Ovary (tissue), 10 donors: ENCODE measurements around the gene PCDH15. TPM values are rescaled to one million over a fixed set of nuclear protein-coding genes. Genes with fewer than 3 reads are reported as not detected.

ENCODE experiments used
- DNase-seq, 5 donors: peaks; one replicate each; pipeline ENCODE4 v3.0.0-alpha.2; 2019 to 2020
- H3K27ac ChIP-seq, 2 donors: fragments of 200-600 bp; one replicate each; pipeline versions ENCODE4 v1.5.1 to v1.8.0; 2019 to 2022
- H3K27me3 ChIP-seq: fragments of 200-600 bp; one replicate; pipeline ENCODE4 v1.8.0; 2022
- H3K36me3 ChIP-seq: fragments of 200-600 bp; sonication (generic); one replicate; pipeline ENCODE4 v1.5.1; 2019
- H3K4me1 ChIP-seq: one replicate; pipeline ENCODE4 v1.8.1; 2013; ENCODE audit warnings: mild to moderate bottlenecking, moderate library complexity; ENCODE audit not compliant: insufficient read depth
- H3K4me3 ChIP-seq: fragments of 200-600 bp; sonication (generic); one replicate; pipeline ENCODE4 v1.5.1; 2017
- H3K9me3 ChIP-seq, 2 donors: fragments of 200-600 bp in 1 of 2; sonication (generic) in 1 of 2; one replicate each; pipeline versions ENCODE4 v1.5.1 to v1.8.1; 2013 to 2019; ENCODE audit warnings: mild to moderate bottlenecking in 1 of 2, moderate library complexity in 1 of 2
- EP300 ChIP-seq: sonication (generic); formaldehyde crosslinking; IDR thresholded peaks from one replicate; pipeline ENCODE4 v1.6.1; 2017; ENCODE audit warnings: antibody characterized with exemption
- POLR2A ChIP-seq: fragments of 450-650 bp; IDR thresholded peaks from one replicate; pipeline ENCODE4 v1.6.1; 2017; ENCODE audit warnings: antibody characterized with exemption, mild to moderate bottlenecking, moderate library complexity
- WGBS, 3 donors: extraction: QIAGEN DNeasy Blood & Tissue Kit in 1 of 3; methylation state at CpG; one replicate each; pipeline versions ENCODE4 v1.1.5 to v1.1.7; 2013 to 2017; 5-methylcytosine and 5-hydroxymethylcytosine counted together
- intact Hi-C, 4 donors: fragments of 100-400 bp; cut with DNase I; formaldehyde crosslinking; loops; one replicate each; pipeline versions ENCODE4 v1.11.0 to v1.15.1; 2022 to 2023
- long read RNA-seq, 3 donors: library from polyadenylated mRNA in 2 of 3; unstranded in 2 of 3; transcript quantifications; one replicate each; pipeline ENCODE4 v2.0.0 and lab custom pipeline, GENCODE V29; 2021 to 2026
- polyA plus RNA-seq, 2 donors: library from polyadenylated mRNA; stranded (reverse); fragments of 200-250 nt in 1 of 2; fragments of 350-450 nt in 1 of 2; fragmentation: Illumina TruSeq in 1 of 2; extraction: RNeasy Lipid Tissue Mini Kit (QIAGEN cat#74804) in 1 of 2; gene quantifications; one replicate each; pipeline ENCODE4 v1.2.3, GENCODE V29; 2013 to 2014
- total RNA-seq, 7 donors: library from RNA; depleted of rRNA in 2 of 7; stranded (reverse); fragments of >200 nt in 2 of 7; fragmentation: NEBNext Ultra II Directional in 3 of 7; extraction: Animal tissue kit (Norgen Biotek cat#: 25700) in 3 of 7; gene quantifications; one replicate each; pipeline versions ENCODE4 v1.1.0 to v1.2.4, GENCODE V29; 2016 to 2023
- TF ChIP-seq, protein P1 (sequence below), 3 donors: fragments of 450-650 bp in 2 of 3; fragments of 200-600 bp in 1 of 3; IDR thresholded peaks; one replicate each; pipeline versions ENCODE4 v1.5.1 to v1.8.0; 2016 to 2022; ENCODE audit warnings: antibody characterized with exemption in 3 of 3, mild to moderate bottlenecking in 1 of 3
- donor health status: DM: no; HTN: no; CAD: no; lungs with moderate emphysema.
- donor health status: DM: no; HTN: no; CAD: no.
- donor health status: Bipolar disorder and iron deficiency.
- donor health status: DM: yes; HTN: yes; CAD: no.
- donor health status: DM: no; HTN: no; CAD: no.
- donor health status: DM: yes; HTN: yes; CAD: no.

The PCDH15 gene
- total RNA-seq (under 1 TPM in 1 of 7 donors, not detected in 6; 0.34 TPM), polyA plus RNA-seq (under 1 TPM in 1 of 2 donors, not detected in 1; 0.02 TPM)
- long read RNA-seq, donor 1, result 0 reads
- long read RNA-seq, donor 2, result 0 reads
- long read RNA-seq, donor 3, result 0 reads

DNA sequence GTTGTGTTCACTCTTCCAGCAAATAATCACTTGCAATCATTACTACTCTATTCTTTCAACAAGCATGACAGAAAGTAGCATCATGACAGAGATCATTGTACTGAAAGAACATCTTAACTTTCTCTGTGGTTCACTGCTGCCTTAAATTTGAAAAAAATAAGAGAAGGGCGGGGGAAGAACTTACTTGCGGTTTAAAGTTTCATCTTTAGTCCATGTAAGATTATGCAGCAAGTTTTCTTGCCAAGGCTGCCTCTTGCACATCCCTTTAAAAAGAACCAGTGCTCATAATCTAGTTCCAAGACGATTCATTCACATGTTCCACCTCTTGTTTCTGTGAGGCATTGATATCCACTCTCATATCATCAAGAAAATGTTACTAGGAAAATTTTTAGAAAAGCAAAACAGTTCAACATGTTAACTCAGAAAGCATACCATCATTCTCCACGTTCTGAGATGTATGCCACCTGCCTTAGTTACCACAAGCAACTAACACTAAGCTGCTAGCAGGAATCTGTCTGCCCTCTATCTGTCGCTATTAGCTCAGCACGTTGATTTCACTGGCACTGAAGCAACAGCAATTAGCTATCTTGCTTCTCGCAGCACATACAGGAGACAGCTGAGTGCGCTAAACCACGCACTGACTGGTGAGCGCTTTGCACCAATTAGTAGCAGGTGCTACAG, at the start of gene PCDH15:
TSS of gene PCDH15 (minus strand) at position 491 of the 681 bp plus-strand sequence. CDS start 136,969 bp downstream, outside the sequence.
- no peaks in the 10 kb centered on the region for H3K36me3 ChIP-seq
- WGBS, 3 donors, result 2 to 8% (median 3%) methylated on average over 10 of the region's 10 CpGs
- DNase-seq, result no peak
- H3K9me3 ChIP-seq, result no peaks in the 10 kb centered on the region
- H3K27me3 ChIP-seq, result no peaks in the 10 kb centered on the region
- no peaks in the 10 kb centered on the region for H3K4me1 ChIP-seq
- H3K27ac ChIP-seq, result no peak within 1 kb of the TSS
- no peak within 1 kb of the TSS for H3K4me3 ChIP-seq
- intact Hi-C loops, result no loop called here
- no peak for TF ChIP-seq EP300
- no peak for TF ChIP-seq POLR2A
- TF ChIP-seq, protein P1, sequence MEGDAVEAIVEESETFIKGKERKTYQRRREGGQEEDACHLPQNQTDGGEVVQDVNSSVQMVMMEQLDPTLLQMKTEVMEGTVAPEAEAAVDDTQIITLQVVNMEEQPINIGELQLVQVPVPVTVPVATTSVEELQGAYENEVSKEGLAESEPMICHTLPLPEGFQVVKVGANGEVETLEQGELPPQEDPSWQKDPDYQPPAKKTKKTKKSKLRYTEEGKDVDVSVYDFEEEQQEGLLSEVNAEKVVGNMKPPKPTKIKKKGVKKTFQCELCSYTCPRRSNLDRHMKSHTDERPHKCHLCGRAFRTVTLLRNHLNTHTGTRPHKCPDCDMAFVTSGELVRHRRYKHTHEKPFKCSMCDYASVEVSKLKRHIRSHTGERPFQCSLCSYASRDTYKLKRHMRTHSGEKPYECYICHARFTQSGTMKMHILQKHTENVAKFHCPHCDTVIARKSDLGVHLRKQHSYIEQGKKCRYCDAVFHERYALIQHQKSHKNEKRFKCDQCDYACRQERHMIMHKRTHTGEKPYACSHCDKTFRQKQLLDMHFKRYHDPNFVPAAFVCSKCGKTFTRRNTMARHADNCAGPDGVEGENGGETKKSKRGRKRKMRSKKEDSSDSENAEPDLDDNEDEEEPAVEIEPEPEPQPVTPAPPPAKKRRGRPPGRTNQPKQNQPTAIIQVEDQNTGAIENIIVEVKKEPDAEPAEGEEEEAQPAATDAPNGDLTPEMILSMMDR (IDR thresholded peaks at IDR 0.05), result no peak

DNA sequence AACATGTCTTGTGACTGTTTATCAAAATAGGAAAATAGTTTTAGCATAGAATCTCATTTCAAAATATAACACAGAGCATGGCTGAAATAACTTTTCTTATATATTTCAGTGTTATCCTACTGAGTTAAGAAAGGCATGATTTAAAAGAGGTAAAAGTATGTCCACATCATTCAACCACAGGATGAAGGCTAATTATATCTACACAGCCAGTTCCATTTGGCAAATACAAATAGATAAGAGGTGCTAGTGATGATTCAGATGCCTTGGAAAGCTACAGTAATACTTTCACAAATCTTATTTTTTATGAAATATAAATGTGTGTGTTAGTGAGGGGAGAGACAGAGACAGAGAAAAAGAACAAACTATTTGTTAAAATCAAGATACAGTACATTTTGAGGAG, 42.9 kb upstream of the PCDH15 start:
- TF ChIP-seq, protein P1 (IDR thresholded peaks at IDR 0.05), result no peak
- TF ChIP-seq POLR2A (no peak), EP300 (no peak)
- no peaks in the 10 kb centered on the region for H3K27me3 ChIP-seq
- H3K4me1 ChIP-seq, result no peaks in the 10 kb centered on the region
- intact Hi-C loops, result no loop called here
- no peaks in the 10 kb centered on the region for H3K9me3 ChIP-seq
- no peak overlapping the region for H3K4me3 ChIP-seq
- no peaks in the 10 kb centered on the region for H3K36me3 ChIP-seq
- DNase-seq, result no peak
- H3K27ac ChIP-seq, result no peak overlapping the region

DNA sequence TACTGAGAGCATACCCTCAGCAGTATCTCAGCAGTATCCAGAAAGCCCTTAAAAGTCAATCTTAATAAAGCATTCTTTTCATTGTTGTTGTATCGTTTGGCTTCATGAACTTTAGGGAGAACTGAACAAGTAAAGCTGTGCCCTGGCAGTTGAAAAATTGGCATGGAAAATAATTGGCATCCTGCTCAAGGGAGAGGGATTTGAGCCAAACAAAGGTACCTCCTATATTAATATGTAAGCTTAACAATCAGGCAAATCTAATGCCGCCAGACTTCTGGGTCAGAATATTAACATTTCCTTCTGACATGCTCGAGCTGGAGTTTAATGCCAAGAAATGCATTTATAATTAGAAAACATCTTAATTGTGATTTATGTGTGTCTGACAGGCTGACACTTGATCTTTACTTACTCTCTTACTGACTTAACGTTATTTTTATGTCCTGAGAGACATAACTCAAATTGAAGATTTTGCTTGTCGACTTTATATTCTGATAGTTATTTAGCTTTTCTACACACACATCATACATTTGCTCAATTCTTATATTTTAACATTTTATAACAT, 42.1 kb upstream of the PCDH15 start:
- no peak for DNase-seq
- H3K27ac ChIP-seq, result no peak overlapping the region
- WGBS, 3 donors, result 42 to 50% (median 44%) methylated on average over 5 of the region's 5 CpGs
- no peak overlapping the region for H3K4me3 ChIP-seq
- H3K27me3 ChIP-seq, result no peaks in the 10 kb centered on the region
- no peaks in the 10 kb centered on the region for H3K9me3 ChIP-seq
- H3K36me3 ChIP-seq, result no peaks in the 10 kb centered on the region
- intact Hi-C loops, result no loop called here
- no peaks in the 10 kb centered on the region for H3K4me1 ChIP-seq
- TF ChIP-seq EP300, result no peak
- TF ChIP-seq, protein P1 (IDR thresholded peaks at IDR 0.05), result no peak
- no peak for TF ChIP-seq POLR2A

DNA sequence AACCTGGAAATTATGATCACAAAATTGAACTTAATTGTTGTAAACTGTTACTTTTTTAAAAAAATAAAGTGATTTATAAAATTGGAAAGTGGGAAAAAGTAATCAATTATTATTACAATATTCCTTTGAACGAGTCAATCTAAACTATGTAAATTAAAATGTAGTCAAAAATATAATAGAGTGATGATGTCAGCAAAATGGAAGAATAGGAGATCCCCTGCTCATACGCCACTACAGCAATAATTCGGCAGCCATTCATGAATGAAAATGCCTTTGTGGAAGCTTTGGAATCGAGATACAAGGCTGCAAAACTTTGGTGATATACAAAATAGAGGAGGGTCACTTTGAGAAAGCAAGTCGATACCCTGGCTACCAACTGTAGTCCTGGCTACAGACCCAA, 36.4 kb upstream of the PCDH15 start:
- no peak for DNase-seq
- no peak for TF ChIP-seq EP300
- TF ChIP-seq, protein P1 (IDR thresholded peaks at IDR 0.05), result no peak
- TF ChIP-seq POLR2A, result no peak

More for the DNA sequence above, 36.4 kb upstream of the PCDH15 start:
- Histone ChIP-seq H3K27ac (no peak overlapping the region), H3K36me3 (no peaks in the 10 kb centered on the region), H3K27me3 (no peaks in the 10 kb centered on the region), H3K4me3 (no peak overlapping the region), H3K9me3 (no peaks in the 10 kb centered on the region), H3K4me1 (no peaks in the 10 kb centered on the region)
- WGBS, 3 donors, result 84 to 88% (median 85%) methylated on average over 5 of the region's 5 CpGs
- intact Hi-C loops, result no loop called here
